A673 (cell line): ENCODE measurements around the gene SLC66A3. TPM values are rescaled to one million over a fixed set of nuclear protein-coding genes. Genes with fewer than 3 reads are reported as not detected.

Experiments
- BruUV-seq: library from RNA; stranded (reverse); fragments of 400-500 nt; replicated peaks from 2 replicates; lab custom pipeline; 2021; lab: Mats Ljungman, UMichigan
- CTCF ChIA-PET: fragments of 300-600 bp; sonication (Branson Sonifier 250); formaldehyde crosslinking; loops from one replicate; lab custom pipeline; 2022; ENCODE audit warnings: antibody characterized with exemption; lab: Charles Lee
- POLR2A ChIA-PET: fragments of 300-600 bp; sonication (Branson Sonifier 250); formaldehyde crosslinking; loops from one replicate; lab custom pipeline; 2022; ENCODE audit warnings: antibody characterized with exemption; ENCODE audit not compliant: low non-redundant PET; lab: Charles Lee
- DNase-seq: peaks from one replicate; pipeline ENCODE4 v3.0.0-alpha.2; 2015; ENCODE audit warnings: low spot score
- H3K27ac ChIP-seq: fragments of 200-600 bp; sonication (generic); 2 replicates; pipeline ENCODE4 v1.5.1; 2016; ENCODE audit warnings: mixed run types, low read depth, mild to moderate bottlenecking, mixed read lengths, antibody characterized with exemption, low read length; ENCODE audit not compliant: poor library complexity, severe bottlenecking
- H3K27me3 ChIP-seq: fragments of 200-600 bp; sonication (generic); replicated peaks from 2 replicates; pipeline ENCODE4 v1.6.1; 2017; ENCODE audit warnings: mixed run types, low read depth, mild to moderate bottlenecking, mixed read lengths, antibody characterized with exemption, low read length; ENCODE audit not compliant: insufficient read depth, poor library complexity
- H3K36me3 ChIP-seq: fragments of 200-600 bp; sonication (generic); 2 replicates; pipeline ENCODE4 v1.6.1; 2016; ENCODE audit warnings: mixed run types, mild to moderate bottlenecking, mixed read lengths, antibody characterized with exemption, low read length; ENCODE audit not compliant: insufficient read depth, poor library complexity, severe bottlenecking
- H3K4me1 ChIP-seq: fragments of 200-600 bp; sonication (generic); 2 replicates; pipeline ENCODE4 v1.6.1; 2017; ENCODE audit warnings: mixed run types, mild to moderate bottlenecking, mixed read lengths, antibody characterized with exemption, low read length; ENCODE audit not compliant: insufficient read depth, poor library complexity, severe bottlenecking
- H3K4me3 ChIP-seq: fragments of 200-600 bp; sonication (generic); 2 replicates; pipeline ENCODE4 v1.5.1; 2016; ENCODE audit warnings: low read depth, mixed run types, mild to moderate bottlenecking, mixed read lengths, low read length; ENCODE audit not compliant: poor library complexity, severe bottlenecking
- H3K9me3 ChIP-seq: fragments of 200-600 bp; sonication (generic); 2 replicates; pipeline ENCODE4 v1.6.1; 2016; ENCODE audit warnings: mixed run types, low read depth, mild to moderate bottlenecking, mixed read lengths, antibody characterized with exemption, low read length; ENCODE audit not compliant: poor library complexity, severe bottlenecking
- EZH2 ChIP-seq: fragments of 200-600 bp; sonication (generic); IDR thresholded peaks from 2 replicates; pipeline ENCODE4 v1.6.1; 2017; ENCODE audit warnings: borderline replicate concordance, low read depth, mild to moderate bottlenecking, mixed read lengths, antibody characterized with exemption, low read length; ENCODE audit not compliant: poor library complexity, severe bottlenecking
- intact Hi-C: fragments of 100-400 bp; cut with micrococcal nuclease; formaldehyde crosslinking; loops from one replicate; pipeline ENCODE4 v1.10.0; 2022; ENCODE audit not compliant: unreplicated experiment
- total RNA-seq: library from RNA; stranded (reverse); gene quantifications from 2 replicates; pipeline ENCODE4 v1.2.3, GENCODE V29; 2021
- TF ChIP-seq, protein P1 (sequence below): fragments of 300-800, 200-600 bp; sonication (generic); conservative IDR thresholded peaks from 2 replicates; pipeline ENCODE4 v1.5.1; 2017; ENCODE audit warnings: low read depth, mild to moderate bottlenecking, antibody characterized with exemption, low read length, moderate library complexity, mixed read lengths

The SLC66A3 gene
- total RNA-seq, 1 experiment from 2014 or later, result 2.7 TPM

DNA sequence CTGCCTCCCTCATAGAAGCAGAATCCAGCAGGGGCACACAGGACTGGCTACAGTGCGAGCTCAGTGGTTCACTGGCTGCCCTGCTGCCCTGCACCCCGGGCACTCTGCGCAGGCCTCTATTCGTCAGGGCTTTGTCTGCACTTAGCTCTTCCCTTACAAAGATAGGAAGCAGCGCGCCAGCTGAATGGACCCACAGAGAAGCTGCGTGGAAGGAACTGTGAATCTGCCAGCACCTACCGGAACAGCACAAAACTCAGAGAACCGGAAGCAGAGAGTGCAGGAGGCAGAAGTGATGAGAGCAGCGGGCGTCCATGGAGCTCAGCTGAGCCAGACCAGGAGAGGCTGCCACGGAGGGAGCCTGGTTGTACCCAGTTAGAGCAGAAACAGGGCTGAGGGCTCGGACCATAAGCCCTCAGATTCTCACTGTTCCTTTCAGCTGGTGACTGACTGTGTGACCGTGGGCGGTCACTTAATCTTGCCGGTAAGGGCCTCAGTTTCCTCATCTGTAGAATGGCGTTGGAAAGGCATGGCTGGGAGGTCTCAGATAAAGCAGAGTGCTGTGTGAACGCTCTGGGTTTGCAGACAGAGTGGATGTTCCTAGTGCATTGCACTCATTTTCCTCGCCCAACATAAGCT lies 23.1 kb upstream of the SLC66A3 start:
- Histone ChIP-seq H3K27ac (no peak overlapping the region), H3K9me3 (no peaks in the 10 kb centered on the region), H3K36me3 (no peaks in the 10 kb centered on the region), H3K4me3 (no peak overlapping the region), H3K4me1 (peaks cover 14% of the 10 kb centered on the region), H3K27me3 (no peaks in the 10 kb centered on the region)
- no peak for TF ChIP-seq EZH2
- TF ChIP-seq, protein P1, sequence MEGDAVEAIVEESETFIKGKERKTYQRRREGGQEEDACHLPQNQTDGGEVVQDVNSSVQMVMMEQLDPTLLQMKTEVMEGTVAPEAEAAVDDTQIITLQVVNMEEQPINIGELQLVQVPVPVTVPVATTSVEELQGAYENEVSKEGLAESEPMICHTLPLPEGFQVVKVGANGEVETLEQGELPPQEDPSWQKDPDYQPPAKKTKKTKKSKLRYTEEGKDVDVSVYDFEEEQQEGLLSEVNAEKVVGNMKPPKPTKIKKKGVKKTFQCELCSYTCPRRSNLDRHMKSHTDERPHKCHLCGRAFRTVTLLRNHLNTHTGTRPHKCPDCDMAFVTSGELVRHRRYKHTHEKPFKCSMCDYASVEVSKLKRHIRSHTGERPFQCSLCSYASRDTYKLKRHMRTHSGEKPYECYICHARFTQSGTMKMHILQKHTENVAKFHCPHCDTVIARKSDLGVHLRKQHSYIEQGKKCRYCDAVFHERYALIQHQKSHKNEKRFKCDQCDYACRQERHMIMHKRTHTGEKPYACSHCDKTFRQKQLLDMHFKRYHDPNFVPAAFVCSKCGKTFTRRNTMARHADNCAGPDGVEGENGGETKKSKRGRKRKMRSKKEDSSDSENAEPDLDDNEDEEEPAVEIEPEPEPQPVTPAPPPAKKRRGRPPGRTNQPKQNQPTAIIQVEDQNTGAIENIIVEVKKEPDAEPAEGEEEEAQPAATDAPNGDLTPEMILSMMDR, result no peak
- BruUV-seq, result no TSS peak
- ChIA-PET POLR2A (no interaction called here), CTCF (interaction anchor here (0.6 to 3.3 kb wide), 19 partner anchors 11 to 647 kb away, joined by 3 to 33 read pairs (median 4); partner anchors contain the start of gene SLC66A3)
- intact Hi-C loops, result loop anchor here (1.0 to 5.0 kb wide), 4 partner anchors 280 to 555 kb away; no protein-coding TSS in a partner anchor
- no peak for DNase-seq

DNA sequence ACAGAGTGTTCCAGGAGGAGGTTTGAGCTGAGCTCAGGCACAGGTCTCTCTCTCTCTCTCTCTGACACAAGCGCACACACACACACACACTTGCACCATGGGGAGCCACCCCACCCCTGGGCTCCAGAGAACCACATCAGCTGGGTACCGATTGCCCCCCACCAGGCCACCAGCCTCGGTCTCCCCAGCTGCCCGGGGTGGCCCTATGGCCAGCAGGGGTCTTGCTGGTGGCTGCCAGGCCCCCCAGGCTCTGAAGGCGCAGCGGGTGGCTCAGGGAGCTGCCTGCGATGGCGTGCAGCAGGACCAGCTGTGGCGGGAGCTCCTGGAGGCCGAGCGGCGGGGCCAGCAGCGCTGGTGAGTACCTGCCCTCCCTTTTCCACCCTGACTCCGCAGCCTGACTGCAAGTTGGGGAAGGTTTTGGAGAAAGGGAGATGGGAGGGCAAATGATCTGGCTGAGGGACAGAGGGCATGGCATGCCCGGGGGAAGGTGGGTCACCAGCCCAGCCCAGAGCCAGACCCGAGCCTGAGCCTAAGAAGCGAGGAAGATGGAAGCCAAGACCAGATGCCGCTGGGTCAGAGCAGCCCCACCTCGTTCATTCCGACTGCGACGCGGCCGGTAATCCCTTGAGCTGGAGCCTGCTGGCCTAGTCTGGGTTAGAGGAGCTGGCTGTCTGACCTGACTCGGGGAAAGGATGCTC lies 21.9 kb upstream of the SLC66A3 start:
- ChIA-PET POLR2A (no interaction called here), CTCF (interaction anchor here (0.6 to 3.3 kb wide), 22 partner anchors 10 to 646 kb away, joined by 3 to 33 read pairs (median 4); no protein-coding TSS in a partner anchor)
- H3K27me3 ChIP-seq, result no peaks in the 10 kb centered on the region
- H3K4me1 ChIP-seq, result peaks cover 14% of the 10 kb centered on the region
- no TSS peak for BruUV-seq
- DNase-seq, result no peak
- intact Hi-C loops, result loop anchor here (5.0 kb wide), 1 partner anchor 554 kb away; no protein-coding TSS in a partner anchor
- no peak overlapping the region for H3K27ac ChIP-seq
- H3K36me3 ChIP-seq, result no peaks in the 10 kb centered on the region
- TF ChIP-seq, protein P1, result no peak
- no peak for TF ChIP-seq EZH2
- peak overlapping the region; percentile 44 for H3K4me3 ChIP-seq
- H3K9me3 ChIP-seq, result no peaks in the 10 kb centered on the region

DNA sequence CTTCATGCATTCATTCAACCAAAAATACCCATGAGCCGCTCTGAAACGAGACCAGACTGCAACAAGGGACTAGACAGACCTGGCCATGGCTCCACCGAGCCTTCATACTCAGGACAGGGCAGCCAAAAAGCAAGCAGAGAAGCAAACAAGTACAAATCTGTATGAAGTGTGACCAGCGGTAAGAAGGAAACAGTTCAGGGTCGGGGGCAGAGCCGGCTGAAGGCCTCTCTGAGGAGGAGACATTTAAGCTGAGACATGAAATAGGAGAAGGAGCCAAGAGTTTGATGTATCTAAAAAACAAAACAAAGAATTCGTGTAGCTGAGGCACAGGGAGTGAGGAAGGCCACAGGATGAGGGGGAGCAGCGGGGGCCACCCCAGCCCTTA lies 21.3 kb upstream of the SLC66A3 start:
- no peak for TF ChIP-seq EZH2
- TF ChIP-seq, protein P1, result no peak
- ChIA-PET CTCF (interaction anchor here (1.8 to 3.3 kb wide), 3 partner anchors 302 to 450 kb away, joined by 19 to 33 read pairs (median 21); no protein-coding TSS in a partner anchor), POLR2A (no interaction called here)
- no TSS peak for BruUV-seq
- H3K27ac ChIP-seq, result no peak overlapping the region
- H3K36me3 ChIP-seq, result no peaks in the 10 kb centered on the region
- H3K4me3 ChIP-seq, result no peak overlapping the region
- intact Hi-C loops, result loop anchor here (5.0 kb wide), 1 partner anchor 553 kb away; no protein-coding TSS in a partner anchor
- H3K27me3 ChIP-seq, result no peaks in the 10 kb centered on the region
- H3K4me1 ChIP-seq, result peaks cover 14% of the 10 kb centered on the region
- DNase-seq, result no peak
- H3K9me3 ChIP-seq, result no peaks in the 10 kb centered on the region
